ENCODE data around the gene STAB1.

Gene STAB1

GRCh38 chr3:52463416-52463815 is 31.7 kb upstream of the STAB1 start:
- Histone ChIP-seq H3K9ac (ENCODE audit: low read depth, low read length) (no peak overlapping the region), H3K27ac (ENCODE audit: low read depth, low read length) (no peak overlapping the region), H3K4me3 (ENCODE audit: low read depth, low read length) (no peak overlapping the region), H3K27me3 (ENCODE audit: control insufficient read depth, insufficient read depth, low read length) (no peaks in the 10 kb centered on the region), H3K36me3 (ENCODE audit: control insufficient read depth, insufficient read depth, low read length) (peaks cover 79% of the 10 kb centered on the region), H3K9me3 (ENCODE audit: control insufficient read depth, insufficient read depth, low read length) (no peaks in the 10 kb centered on the region), H3K4me1 (ENCODE audit: control insufficient read depth, insufficient read depth, low read length) (no peaks in the 10 kb centered on the region)

GRCh38 chr3:52468336-52468735 is 26.8 kb upstream of the STAB1 start:
- H3K4me3 ChIP-seq (ENCODE audit: low read depth, low read length), result no peak overlapping the region
- no peaks in the 10 kb centered on the region for H3K9me3 ChIP-seq (ENCODE audit: control insufficient read depth, insufficient read depth, low read length)
- no peak overlapping the region for H3K9ac ChIP-seq (ENCODE audit: low read depth, low read length)
- H3K36me3 ChIP-seq (ENCODE audit: control insufficient read depth, insufficient read depth, low read length), result peaks cover 70% of the 10 kb centered on the region
- no peak overlapping the region for H3K27ac ChIP-seq (ENCODE audit: low read depth, low read length)
- no peaks in the 10 kb centered on the region for H3K4me1 ChIP-seq (ENCODE audit: control insufficient read depth, insufficient read depth, low read length)
- H3K27me3 ChIP-seq (ENCODE audit: control insufficient read depth, insufficient read depth, low read length), result no peaks in the 10 kb centered on the region

GRCh38 chr3:52469001-52469400 is 26.1 kb upstream of the STAB1 start:
- H3K4me1 ChIP-seq (ENCODE audit: control insufficient read depth, insufficient read depth, low read length), result no peaks in the 10 kb centered on the region
- no peak overlapping the region for H3K4me3 ChIP-seq (ENCODE audit: low read depth, low read length)
- no peak overlapping the region for H3K9ac ChIP-seq (ENCODE audit: low read depth, low read length)
- no peak overlapping the region for H3K27ac ChIP-seq (ENCODE audit: low read depth, low read length)
- H3K36me3 ChIP-seq (ENCODE audit: control insufficient read depth, insufficient read depth, low read length), result peaks cover 74% of the 10 kb centered on the region
- H3K9me3 ChIP-seq (ENCODE audit: control insufficient read depth, insufficient read depth, low read length), result no peaks in the 10 kb centered on the region
- H3K27me3 ChIP-seq (ENCODE audit: control insufficient read depth, insufficient read depth, low read length), result no peaks in the 10 kb centered on the region

- Histone ChIP-seq H3K36me3 (ENCODE audit: control insufficient read depth, insufficient read depth, low read length) (peaks cover 73% of the 10 kb centered on the region), H3K4me3 (ENCODE audit: low read depth, low read length) (no peak overlapping the region), H3K4me1 (ENCODE audit: control insufficient read depth, insufficient read depth, low read length) (no peaks in the 10 kb centered on the region), H3K9ac (ENCODE audit: low read depth, low read length) (no peak overlapping the region), H3K27ac (ENCODE audit: low read depth, low read length) (no peak overlapping the region), H3K9me3 (ENCODE audit: control insufficient read depth, insufficient read depth, low read length) (no peaks in the 10 kb centered on the region), H3K27me3 (ENCODE audit: control insufficient read depth, insufficient read depth, low read length) (no peaks in the 10 kb centered on the region)
Observed at GRCh38 chr3:52470920-52471319, 24.2 kb upstream of the STAB1 start.

GRCh38 chr3:52471371-52472238 is 23.5 kb upstream of the STAB1 start:
- Histone ChIP-seq H3K9ac (ENCODE audit: low read depth, low read length) (no peak overlapping the region), H3K27me3 (ENCODE audit: control insufficient read depth, insufficient read depth, low read length) (no peaks in the 10 kb centered on the region), H3K4me3 (ENCODE audit: low read depth, low read length) (no peak overlapping the region), H3K9me3 (ENCODE audit: control insufficient read depth, insufficient read depth, low read length) (no peaks in the 10 kb centered on the region), H3K27ac (ENCODE audit: low read depth, low read length) (no peak overlapping the region), H3K36me3 (ENCODE audit: control insufficient read depth, insufficient read depth, low read length) (peaks cover 76% of the 10 kb centered on the region), H3K4me1 (ENCODE audit: control insufficient read depth, insufficient read depth, low read length) (no peaks in the 10 kb centered on the region)

- Histone ChIP-seq H3K9me3 (ENCODE audit: control insufficient read depth, insufficient read depth, low read length) (no peaks in the 10 kb centered on the region), H3K9ac (ENCODE audit: low read depth, low read length) (no peak overlapping the region), H3K4me3 (ENCODE audit: low read depth, low read length) (no peak overlapping the region), H3K27me3 (ENCODE audit: control insufficient read depth, insufficient read depth, low read length) (no peaks in the 10 kb centered on the region), H3K4me1 (ENCODE audit: control insufficient read depth, insufficient read depth, low read length) (no peaks in the 10 kb centered on the region), H3K36me3 (ENCODE audit: control insufficient read depth, insufficient read depth, low read length) (peaks cover 80% of the 10 kb centered on the region), H3K27ac (ENCODE audit: low read depth, low read length) (no peak overlapping the region)
Observed at GRCh38 chr3:52472239-52473000, 22.7 kb upstream of the STAB1 start.

- Histone ChIP-seq H3K4me3 (ENCODE audit: low read depth, low read length) (no peak overlapping the region), H3K27ac (ENCODE audit: low read depth, low read length) (no peak overlapping the region), H3K4me1 (ENCODE audit: control insufficient read depth, insufficient read depth, low read length) (no peaks in the 10 kb centered on the region), H3K36me3 (ENCODE audit: control insufficient read depth, insufficient read depth, low read length) (peaks cover 81% of the 10 kb centered on the region), H3K9me3 (ENCODE audit: control insufficient read depth, insufficient read depth, low read length) (no peaks in the 10 kb centered on the region), H3K27me3 (ENCODE audit: control insufficient read depth, insufficient read depth, low read length) (no peaks in the 10 kb centered on the region), H3K9ac (ENCODE audit: low read depth, low read length) (no peak overlapping the region)
Observed at GRCh38 chr3:52473026-52473425, 22.1 kb upstream of the STAB1 start.

GRCh38 chr3:52477076-52477795 is 17.9 kb upstream of the STAB1 start:
- no peaks in the 10 kb centered on the region for H3K9me3 ChIP-seq (ENCODE audit: control insufficient read depth, insufficient read depth, low read length)
- no peaks in the 10 kb centered on the region for H3K27me3 ChIP-seq (ENCODE audit: control insufficient read depth, insufficient read depth, low read length)
- no peak overlapping the region for H3K9ac ChIP-seq (ENCODE audit: low read depth, low read length)
- no peak overlapping the region for H3K27ac ChIP-seq (ENCODE audit: low read depth, low read length)
- peaks cover 94% of the 10 kb centered on the region for H3K36me3 ChIP-seq (ENCODE audit: control insufficient read depth, insufficient read depth, low read length)
- H3K4me3 ChIP-seq (ENCODE audit: low read depth, low read length), result no peak overlapping the region
- no peaks in the 10 kb centered on the region for H3K4me1 ChIP-seq (ENCODE audit: control insufficient read depth, insufficient read depth, low read length)

GRCh38 chr3:52477796-52478095 is 17.4 kb upstream of the STAB1 start:
- Histone ChIP-seq H3K27me3 (ENCODE audit: control insufficient read depth, insufficient read depth, low read length) (no peaks in the 10 kb centered on the region), H3K9ac (ENCODE audit: low read depth, low read length) (no peak overlapping the region), H3K4me1 (ENCODE audit: control insufficient read depth, insufficient read depth, low read length) (no peaks in the 10 kb centered on the region), H3K9me3 (ENCODE audit: control insufficient read depth, insufficient read depth, low read length) (no peaks in the 10 kb centered on the region), H3K27ac (ENCODE audit: low read depth, low read length) (no peak overlapping the region), H3K36me3 (ENCODE audit: control insufficient read depth, insufficient read depth, low read length) (peaks cover 94% of the 10 kb centered on the region), H3K4me3 (ENCODE audit: low read depth, low read length) (no peak overlapping the region)

GRCh38 chr3:52479037-52479876 is 15.9 kb upstream of the STAB1 start:
- Histone ChIP-seq H3K27me3 (ENCODE audit: control insufficient read depth, insufficient read depth, low read length) (no peaks in the 10 kb centered on the region), H3K9ac (ENCODE audit: low read depth, low read length) (no peak overlapping the region), H3K4me3 (ENCODE audit: low read depth, low read length) (no peak overlapping the region), H3K9me3 (ENCODE audit: control insufficient read depth, insufficient read depth, low read length) (no peaks in the 10 kb centered on the region), H3K36me3 (ENCODE audit: control insufficient read depth, insufficient read depth, low read length) (peaks cover 92% of the 10 kb centered on the region), H3K4me1 (ENCODE audit: control insufficient read depth, insufficient read depth, low read length) (no peaks in the 10 kb centered on the region), H3K27ac (ENCODE audit: low read depth, low read length) (no peak overlapping the region)
